ENCODE data around the gene MSI1. TPM values are rescaled to one million over a fixed set of nuclear protein-coding genes. Genes with fewer than 3 reads are reported as not detected.

MSI1 gene
- total RNA-seq, 1 experiment from 2014 or later, result 3.6 TPM

DNA sequence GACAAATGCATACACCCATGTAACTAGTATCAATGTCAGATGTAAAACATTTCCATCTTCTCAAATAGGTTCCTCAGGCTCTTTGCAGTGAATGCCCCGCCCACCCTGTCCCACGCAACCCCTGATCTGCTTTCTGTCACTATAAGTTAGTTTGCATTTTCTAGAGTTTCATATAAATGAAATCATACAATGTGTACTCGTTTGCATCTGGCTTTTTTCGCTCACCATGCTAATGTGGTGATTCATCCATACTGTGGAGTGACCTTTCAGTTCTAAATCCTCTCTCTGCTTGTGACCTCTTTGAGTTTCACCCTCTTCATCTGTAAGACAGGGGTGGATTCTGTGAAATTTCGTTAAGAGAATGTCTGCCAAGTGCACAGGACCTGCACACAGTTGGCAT, 30.6 kb upstream of the MSI1 start:
- no peak for DNase-seq (ENCODE audit: low spot score)
- no TSS peak for BruUV-seq (replicated peaks)
- POLR2A ChIA-PET (ENCODE audit: low non-redundant PET), result no interaction called here
- CTCF ChIA-PET, result interaction anchor here (0.7 kb wide), 1 partner anchor 85 kb away, joined by 4 read pairs; no protein-coding TSS in a partner anchor
- no peaks in the 10 kb centered on the region for H3K4me1 ChIP-seq (ENCODE audit: insufficient read depth, low read length, poor library complexity, severe bottlenecking)
- H3K27me3 ChIP-seq (replicated peaks; ENCODE audit: insufficient read depth, low read depth, low read length, poor library complexity), result no peaks in the 10 kb centered on the region
- no peaks in the 10 kb centered on the region for H3K9me3 ChIP-seq (ENCODE audit: low read depth, low read length, poor library complexity, severe bottlenecking)
- no peak overlapping the region for H3K27ac ChIP-seq (ENCODE audit: low read depth, low read length, poor library complexity, severe bottlenecking)
- intact Hi-C loops (cut with micrococcal nuclease; ENCODE audit: unreplicated experiment), result no loop called here
- no peak for TF ChIP-seq EZH2 (IDR thresholded peaks at IDR 0.05; ENCODE audit: borderline replicate concordance, low read depth, low read length, poor library complexity, severe bottlenecking)
- TF ChIP-seq, protein P1, sequence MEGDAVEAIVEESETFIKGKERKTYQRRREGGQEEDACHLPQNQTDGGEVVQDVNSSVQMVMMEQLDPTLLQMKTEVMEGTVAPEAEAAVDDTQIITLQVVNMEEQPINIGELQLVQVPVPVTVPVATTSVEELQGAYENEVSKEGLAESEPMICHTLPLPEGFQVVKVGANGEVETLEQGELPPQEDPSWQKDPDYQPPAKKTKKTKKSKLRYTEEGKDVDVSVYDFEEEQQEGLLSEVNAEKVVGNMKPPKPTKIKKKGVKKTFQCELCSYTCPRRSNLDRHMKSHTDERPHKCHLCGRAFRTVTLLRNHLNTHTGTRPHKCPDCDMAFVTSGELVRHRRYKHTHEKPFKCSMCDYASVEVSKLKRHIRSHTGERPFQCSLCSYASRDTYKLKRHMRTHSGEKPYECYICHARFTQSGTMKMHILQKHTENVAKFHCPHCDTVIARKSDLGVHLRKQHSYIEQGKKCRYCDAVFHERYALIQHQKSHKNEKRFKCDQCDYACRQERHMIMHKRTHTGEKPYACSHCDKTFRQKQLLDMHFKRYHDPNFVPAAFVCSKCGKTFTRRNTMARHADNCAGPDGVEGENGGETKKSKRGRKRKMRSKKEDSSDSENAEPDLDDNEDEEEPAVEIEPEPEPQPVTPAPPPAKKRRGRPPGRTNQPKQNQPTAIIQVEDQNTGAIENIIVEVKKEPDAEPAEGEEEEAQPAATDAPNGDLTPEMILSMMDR (conservative IDR thresholded peaks at IDR 0.05; ENCODE audit: low read depth, low read length), result no peak
- no peak overlapping the region for H3K4me3 ChIP-seq (ENCODE audit: low read depth, low read length, poor library complexity, severe bottlenecking)
- no peaks in the 10 kb centered on the region for H3K36me3 ChIP-seq (ENCODE audit: insufficient read depth, low read length, poor library complexity, severe bottlenecking)

DNA sequence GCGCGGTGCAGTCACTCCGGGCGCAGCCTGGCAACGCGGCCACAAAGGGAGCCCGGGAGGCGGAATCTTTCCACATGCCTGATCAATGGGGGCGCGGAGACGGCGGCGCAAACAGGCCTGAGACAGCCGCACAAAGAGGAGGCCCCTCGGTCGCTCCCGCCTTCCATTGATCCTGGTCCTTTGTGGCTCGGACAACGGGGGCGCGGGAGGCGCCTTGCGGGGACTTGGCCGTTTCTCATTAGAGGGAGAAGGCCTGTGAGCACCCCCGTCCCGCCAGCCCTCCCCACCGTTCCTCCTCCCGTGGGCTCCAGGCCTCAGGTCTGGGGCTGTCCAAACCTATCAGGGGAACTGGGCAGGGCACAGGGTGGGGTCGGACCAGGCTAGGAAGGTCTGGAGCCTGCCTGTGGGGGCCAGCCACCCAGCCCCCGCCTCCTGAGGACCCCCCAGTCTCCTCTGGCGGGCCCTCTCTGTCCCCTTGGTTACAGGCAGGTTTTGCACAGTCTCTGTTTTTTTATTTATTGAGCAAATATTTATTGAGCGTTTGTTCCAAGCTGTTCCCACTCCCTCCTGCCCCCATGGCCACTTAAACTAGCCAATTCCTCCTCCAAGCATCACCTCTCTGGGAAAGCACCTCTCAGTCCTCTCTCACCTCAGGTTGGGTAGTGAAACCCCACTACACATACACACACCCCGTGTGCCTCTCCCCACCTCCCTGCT, 29.0 kb upstream of the MSI1 start:
- BruUV-seq (replicated peaks), result no TSS peak
- no peak for DNase-seq (ENCODE audit: low spot score)
- ChIA-PET POLR2A (ENCODE audit: low non-redundant PET) (no interaction called here), CTCF (no interaction called here)
- Histone ChIP-seq H3K4me1 (ENCODE audit: insufficient read depth, low read length, poor library complexity, severe bottlenecking) (no peaks in the 10 kb centered on the region), H3K27me3 (replicated peaks; ENCODE audit: insufficient read depth, low read depth, low read length, poor library complexity) (no peaks in the 10 kb centered on the region), H3K9me3 (ENCODE audit: low read depth, low read length, poor library complexity, severe bottlenecking) (no peaks in the 10 kb centered on the region), H3K4me3 (ENCODE audit: low read depth, low read length, poor library complexity, severe bottlenecking) (no peak overlapping the region), H3K27ac (ENCODE audit: low read depth, low read length, poor library complexity, severe bottlenecking) (no peak overlapping the region), H3K36me3 (ENCODE audit: insufficient read depth, low read length, poor library complexity, severe bottlenecking) (no peaks in the 10 kb centered on the region)
- TF ChIP-seq, protein P1 (conservative IDR thresholded peaks at IDR 0.05; ENCODE audit: low read depth, low read length), result no peak
- no peak for TF ChIP-seq EZH2 (IDR thresholded peaks at IDR 0.05; ENCODE audit: borderline replicate concordance, low read depth, low read length, poor library complexity, severe bottlenecking)
- intact Hi-C loops (cut with micrococcal nuclease; ENCODE audit: unreplicated experiment), result no loop called here

DNA sequence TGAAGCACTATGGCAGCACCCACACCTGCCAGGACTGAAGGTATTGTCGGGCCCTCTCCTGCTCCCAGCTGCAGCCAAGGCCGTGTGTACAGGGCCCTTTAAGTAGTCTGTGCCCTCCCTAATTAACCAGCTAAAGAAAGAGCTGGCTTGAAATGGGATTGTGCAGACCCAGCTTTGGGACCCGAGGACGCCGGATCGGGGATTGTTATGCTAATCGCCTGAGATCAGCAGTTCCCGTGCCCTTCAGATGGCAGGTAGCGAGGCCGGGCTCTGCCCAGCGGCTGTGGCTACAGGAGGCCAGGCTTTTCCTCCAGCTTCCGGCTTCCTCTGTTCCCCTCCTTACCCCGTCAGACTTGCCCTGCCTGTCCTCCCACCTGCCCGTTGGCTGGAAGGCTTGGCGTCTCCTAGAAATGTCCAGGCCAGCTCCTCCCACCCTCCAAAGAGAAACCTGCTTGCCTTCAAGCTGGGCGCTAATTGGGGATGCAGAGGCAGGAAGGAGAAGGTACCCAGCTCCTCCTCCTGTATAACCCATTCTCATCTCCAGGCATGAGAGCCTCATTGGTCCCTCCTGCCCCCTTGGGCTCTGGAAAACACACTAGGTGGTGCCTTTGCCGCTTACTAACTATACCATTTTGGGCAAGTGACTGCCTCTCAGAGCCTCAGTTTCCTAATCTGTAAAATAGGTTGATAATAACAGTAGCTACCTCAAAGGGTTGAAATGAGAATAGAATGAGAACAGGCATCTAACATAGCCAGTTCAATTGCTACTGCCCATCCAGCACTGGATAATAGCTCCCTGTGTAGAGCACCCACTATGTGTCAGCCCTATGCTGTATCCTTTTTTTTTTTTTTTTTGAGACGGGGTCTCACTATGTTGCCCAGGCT, 25.8 kb upstream of the MSI1 start:
- no TSS peak for BruUV-seq (replicated peaks)
- ChIA-PET CTCF (no interaction called here), POLR2A (ENCODE audit: low non-redundant PET) (interaction anchor here (0.6 kb wide), 1 partner anchor 11 kb away, joined by 5 read pairs; no protein-coding TSS in a partner anchor)

More for the DNA sequence above, 25.8 kb upstream of the MSI1 start:
- no peaks in the 10 kb centered on the region for H3K27me3 ChIP-seq (replicated peaks; ENCODE audit: insufficient read depth, low read depth, low read length, poor library complexity)
- no peak for DNase-seq (ENCODE audit: low spot score)
- no peak for TF ChIP-seq EZH2 (IDR thresholded peaks at IDR 0.05; ENCODE audit: borderline replicate concordance, low read depth, low read length, poor library complexity, severe bottlenecking)
- TF ChIP-seq, protein P1 (conservative IDR thresholded peaks at IDR 0.05; ENCODE audit: low read depth, low read length), result no peak
- intact Hi-C loops (cut with micrococcal nuclease; ENCODE audit: unreplicated experiment), result no loop called here
- H3K4me1 ChIP-seq (ENCODE audit: insufficient read depth, low read length, poor library complexity, severe bottlenecking), result no peaks in the 10 kb centered on the region
- H3K36me3 ChIP-seq (ENCODE audit: insufficient read depth, low read length, poor library complexity, severe bottlenecking), result no peaks in the 10 kb centered on the region
- H3K27ac ChIP-seq (ENCODE audit: low read depth, low read length, poor library complexity, severe bottlenecking), result no peak overlapping the region
- no peaks in the 10 kb centered on the region for H3K9me3 ChIP-seq (ENCODE audit: low read depth, low read length, poor library complexity, severe bottlenecking)
- H3K4me3 ChIP-seq (ENCODE audit: low read depth, low read length, poor library complexity, severe bottlenecking), result no peak overlapping the region
